SU-DHL-6 (cell line): ENCODE data around the gene SETSIP.

Experiments
- EZH2phosphoT487 ChIP-seq: fragments of 200-600 bp; sonication (generic), shearing (Covaris generic); conservative IDR thresholded peaks from 2 replicates; pipeline ENCODE4 v1.6.1; 2018; ENCODE audit warnings: mild to moderate bottlenecking, antibody characterized with exemption, low read length, moderate library complexity, mixed read lengths
- TF ChIP-seq, protein P1 (sequence below): fragments of 200-600 bp; sonication (generic); IDR thresholded peaks from one replicate; pipeline ENCODE4 v1.5.1; 2017; ENCODE audit warnings: antibody characterized with exemption, mild to moderate bottlenecking, low read length, moderate library complexity; ENCODE audit not compliant: insufficient read depth, poor library complexity, severe bottlenecking

GRCh38 chr1:92081031-92081430 is 5.8 kb upstream of the SETSIP start:
- TF ChIP-seq, protein P1, sequence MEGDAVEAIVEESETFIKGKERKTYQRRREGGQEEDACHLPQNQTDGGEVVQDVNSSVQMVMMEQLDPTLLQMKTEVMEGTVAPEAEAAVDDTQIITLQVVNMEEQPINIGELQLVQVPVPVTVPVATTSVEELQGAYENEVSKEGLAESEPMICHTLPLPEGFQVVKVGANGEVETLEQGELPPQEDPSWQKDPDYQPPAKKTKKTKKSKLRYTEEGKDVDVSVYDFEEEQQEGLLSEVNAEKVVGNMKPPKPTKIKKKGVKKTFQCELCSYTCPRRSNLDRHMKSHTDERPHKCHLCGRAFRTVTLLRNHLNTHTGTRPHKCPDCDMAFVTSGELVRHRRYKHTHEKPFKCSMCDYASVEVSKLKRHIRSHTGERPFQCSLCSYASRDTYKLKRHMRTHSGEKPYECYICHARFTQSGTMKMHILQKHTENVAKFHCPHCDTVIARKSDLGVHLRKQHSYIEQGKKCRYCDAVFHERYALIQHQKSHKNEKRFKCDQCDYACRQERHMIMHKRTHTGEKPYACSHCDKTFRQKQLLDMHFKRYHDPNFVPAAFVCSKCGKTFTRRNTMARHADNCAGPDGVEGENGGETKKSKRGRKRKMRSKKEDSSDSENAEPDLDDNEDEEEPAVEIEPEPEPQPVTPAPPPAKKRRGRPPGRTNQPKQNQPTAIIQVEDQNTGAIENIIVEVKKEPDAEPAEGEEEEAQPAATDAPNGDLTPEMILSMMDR: no peak
- no peak for TF ChIP-seq EZH2phosphoT487
